Brain microvascular endothelial cell (primary cell): ENCODE measurements around the gene ZSCAN10.
"Not testable (repeated sequence)": the region's sequence is repeated elsewhere in the genome, so short reads cannot be mapped to it uniquely, and the experiment has no call there.

ENCODE experiments used
- DNase-seq: peaks from one replicate; pipeline ENCODE4 v3.0.0-alpha.2; 2020
- H3K27ac ChIP-seq: fragments of 250-450 bp; sonication (Bioruptor Pico); 2 replicates; pipeline ENCODE4 v1.5.1; 2020; ENCODE audit warnings: mild to moderate bottlenecking, moderate library complexity
- H3K27me3 ChIP-seq: fragments of 250-450 bp; sonication (Bioruptor Pico); replicated peaks from 2 replicates; pipeline ENCODE4 v1.5.1; 2020; ENCODE audit warnings: mild to moderate bottlenecking
- H3K36me3 ChIP-seq: fragments of 250-450 bp; sonication (Bioruptor Pico); replicated peaks from 2 replicates; pipeline ENCODE4 v1.5.1; 2020; ENCODE audit warnings: mild to moderate bottlenecking
- H3K4me3 ChIP-seq: 2 replicates; pipeline ENCODE4 v1.5.1; 2011; ENCODE audit warnings: low read depth, mild to moderate bottlenecking, control low read depth, low read length, moderate library complexity
- CTCF ChIP-seq: IDR thresholded peaks from 2 replicates; pipeline ENCODE4 v1.5.1; 2011; ENCODE audit warnings: low read depth, mild to moderate bottlenecking, moderate library complexity, low read length, control low read depth, inconsistent platforms; ENCODE audit errors: missing control alignments
- in situ Hi-C: cut with HindIII; loops from 2 replicates; pipeline ENCODE4 v1.10.0; 2017; ENCODE audit warnings: low sequenced_read_pairs, low pct_ligation_motif_present

ZSCAN10 gene

GRCh38 chr16:3058139-3059030 lies 40.7 kb downstream of the ZSCAN10 start:
- Histone ChIP-seq H3K4me3 (peak overlapping the region; percentile 80), H3K36me3 (no peaks in the 10 kb centered on the region), H3K27me3 (no peaks in the 10 kb centered on the region), H3K27ac (no peak overlapping the region)
- in situ Hi-C loops: no loop called here
- peak; percentile 24 for TF ChIP-seq CTCF
- no peak for DNase-seq

- Histone ChIP-seq H3K4me3 (peak overlapping the region; percentile 9), H3K27ac (no peak overlapping the region), H3K27me3 (no peaks in the 10 kb centered on the region), H3K36me3 (no peaks in the 10 kb centered on the region)
- no peak for TF ChIP-seq CTCF
- in situ Hi-C loops: no loop called here
- no peak for DNase-seq
These were observed 41.6 kb downstream of the ZSCAN10 start for GRCh38 chr16:3057181-3058138.

- no peak for DNase-seq
- Histone ChIP-seq H3K36me3 (no peaks in the 10 kb centered on the region), H3K27ac (no peak overlapping the region), H3K27me3 (no peaks in the 10 kb centered on the region), H3K4me3 (no peak overlapping the region)
- in situ Hi-C loops: no loop called here
- no peak for TF ChIP-seq CTCF
These were observed 42.5 kb downstream of the ZSCAN10 start for GRCh38 chr16:3056336-3057180.

- H3K27me3 ChIP-seq, DNase-seq, in situ Hi-C loops, H3K27ac ChIP-seq, H3K36me3 ChIP-seq, H3K4me3 ChIP-seq: not testable (repeated sequence)
These were observed 43.4 kb downstream of the ZSCAN10 start for GRCh38 chr16:3055734-3056115.

GRCh38 chr16:3054965-3055733 lies 43.9 kb downstream of the ZSCAN10 start:
- Histone ChIP-seq H3K27ac (no peak overlapping the region), H3K27me3 (no peaks in the 10 kb centered on the region), H3K4me3 (no peak overlapping the region), H3K36me3 (no peaks in the 10 kb centered on the region)
- in situ Hi-C loops: no loop called here
- DNase-seq: no peak
- TF ChIP-seq CTCF: no peak

GRCh38 chr16:3053330-3053710 lies 45.8 kb downstream of the ZSCAN10 start:
- in situ Hi-C loops, H3K36me3 ChIP-seq, H3K27ac ChIP-seq: not testable (repeated sequence)

GRCh38 chr16:3052571-3053329 lies 46.3 kb downstream of the ZSCAN10 start:
- in situ Hi-C loops, H3K27ac ChIP-seq, H3K27me3 ChIP-seq, H3K4me3 ChIP-seq, DNase-seq, H3K36me3 ChIP-seq: not testable (repeated sequence)

More at GRCh38 chr16:3053330-3053710, 45.8 kb downstream of the ZSCAN10 start:
- H3K27me3 ChIP-seq, H3K4me3 ChIP-seq, DNase-seq: not testable (repeated sequence)
